ENCODE measurements around the gene FARP1. TPM values are rescaled to one million over a fixed set of nuclear protein-coding genes. Genes with fewer than 3 reads are reported as not detected.

Gene FARP1
- total RNA-seq, 4 donors from 2014 or later = 1.5 to 10.3 (median 6.4) TPM

DNA sequence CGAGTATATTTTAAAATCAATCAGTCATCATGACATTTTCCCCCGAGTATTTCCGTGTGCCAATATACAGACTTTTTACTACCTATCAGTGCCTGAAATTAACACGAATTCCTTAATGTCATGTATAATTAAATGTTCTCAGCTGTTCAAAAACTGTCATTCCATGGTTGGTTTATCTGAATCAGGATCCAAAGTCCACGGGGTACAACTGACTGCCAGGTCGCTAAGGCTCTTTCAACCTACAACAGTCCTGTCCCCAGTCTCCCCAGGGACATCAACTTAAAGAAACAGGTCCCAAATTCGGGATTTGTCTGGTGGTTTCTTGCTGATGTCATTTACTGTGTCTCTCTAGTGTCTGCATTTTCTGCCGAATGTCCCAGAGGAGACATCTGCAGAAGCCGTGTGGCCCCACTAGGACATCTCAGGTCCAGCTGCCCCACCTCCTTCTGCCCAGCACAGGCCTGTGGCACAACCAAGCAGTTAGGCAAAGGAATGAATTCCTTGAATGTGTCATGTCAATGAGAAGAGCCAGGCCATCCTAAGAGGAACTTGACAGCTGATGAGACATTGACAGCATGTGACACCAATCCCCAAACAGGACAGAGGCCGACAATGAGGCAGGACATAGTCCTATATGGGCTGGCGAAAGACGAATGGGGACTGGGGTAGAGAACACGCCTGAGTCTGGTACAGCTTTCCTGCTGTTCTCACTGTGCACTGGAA, 324.5 kb downstream of the FARP1 start:
- H3K36me3 ChIP-seq = peaks cover 14 to 98% (median 31%) of the 10 kb centered on the region in 3 donors
- 70 to 80% methylated on average over 10 to 11 of the region's 13 CpGs for WGBS, 2 donors

DNA sequence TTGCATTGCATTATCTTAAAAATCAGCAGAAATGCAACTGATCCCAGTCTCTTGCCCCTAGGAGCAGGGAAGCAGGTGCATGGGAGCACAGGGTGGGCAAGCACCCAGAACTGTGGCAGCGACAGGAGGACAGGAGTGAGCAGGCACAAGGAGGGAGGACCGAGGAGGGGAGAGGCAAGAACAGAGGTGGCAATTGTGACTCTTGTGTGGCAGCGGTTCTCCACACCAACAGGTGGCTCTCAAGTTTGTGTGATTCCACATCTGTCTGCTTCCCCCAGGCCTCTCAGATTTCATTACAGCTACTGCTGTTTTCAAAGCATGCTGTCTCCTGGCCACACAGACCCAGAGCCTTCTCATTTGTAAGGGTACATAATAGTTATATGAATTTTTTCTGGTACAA, 325.5 kb downstream of the FARP1 start:
- Histone ChIP-seq H3K9me3 (no peaks in the 10 kb centered on the region), H3K4me3 (no peak overlapping the region), H3K36me3 (peaks cover 14 to 98% (median 27%) of the 10 kb centered on the region in 3 donors), H3K4me1 (peaks cover 0 to 26% (median 3%) of the 10 kb centered on the region in 3 donors), H3K27ac (no peak overlapping the region), H3K27me3 (no peaks in the 10 kb centered on the region)
- 70 to 82% methylated on average over 2 to 3 of the region's 3 CpGs for WGBS, 2 donors
- TF ChIP-seq POLR2A (IDR thresholded peaks at IDR 0.05) = no peak
- TF ChIP-seq, protein P1, sequence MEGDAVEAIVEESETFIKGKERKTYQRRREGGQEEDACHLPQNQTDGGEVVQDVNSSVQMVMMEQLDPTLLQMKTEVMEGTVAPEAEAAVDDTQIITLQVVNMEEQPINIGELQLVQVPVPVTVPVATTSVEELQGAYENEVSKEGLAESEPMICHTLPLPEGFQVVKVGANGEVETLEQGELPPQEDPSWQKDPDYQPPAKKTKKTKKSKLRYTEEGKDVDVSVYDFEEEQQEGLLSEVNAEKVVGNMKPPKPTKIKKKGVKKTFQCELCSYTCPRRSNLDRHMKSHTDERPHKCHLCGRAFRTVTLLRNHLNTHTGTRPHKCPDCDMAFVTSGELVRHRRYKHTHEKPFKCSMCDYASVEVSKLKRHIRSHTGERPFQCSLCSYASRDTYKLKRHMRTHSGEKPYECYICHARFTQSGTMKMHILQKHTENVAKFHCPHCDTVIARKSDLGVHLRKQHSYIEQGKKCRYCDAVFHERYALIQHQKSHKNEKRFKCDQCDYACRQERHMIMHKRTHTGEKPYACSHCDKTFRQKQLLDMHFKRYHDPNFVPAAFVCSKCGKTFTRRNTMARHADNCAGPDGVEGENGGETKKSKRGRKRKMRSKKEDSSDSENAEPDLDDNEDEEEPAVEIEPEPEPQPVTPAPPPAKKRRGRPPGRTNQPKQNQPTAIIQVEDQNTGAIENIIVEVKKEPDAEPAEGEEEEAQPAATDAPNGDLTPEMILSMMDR (IDR thresholded peaks at IDR 0.05) = no peak
- DNase-seq = no peak
- intact Hi-C loops (cut with DNase I) = no loop called here

More for the DNA sequence above, 324.5 kb downstream of the FARP1 start:
- intact Hi-C loops (cut with DNase I) = no loop called here
- no peak for TF ChIP-seq POLR2A (IDR thresholded peaks at IDR 0.05)
- TF ChIP-seq, protein P1 (IDR thresholded peaks at IDR 0.05) = no peak
- H3K9me3 ChIP-seq = no peaks in the 10 kb centered on the region
- DNase-seq = no peak
- H3K27me3 ChIP-seq = no peaks in the 10 kb centered on the region
- H3K4me3 ChIP-seq = no peak overlapping the region
- peak overlapping the region in 1 of 4 donors; percentile 6 for H3K27ac ChIP-seq
- H3K4me1 ChIP-seq = peaks cover 0 to 32% (median 3%) of the 10 kb centered on the region in 3 donors

DNA sequence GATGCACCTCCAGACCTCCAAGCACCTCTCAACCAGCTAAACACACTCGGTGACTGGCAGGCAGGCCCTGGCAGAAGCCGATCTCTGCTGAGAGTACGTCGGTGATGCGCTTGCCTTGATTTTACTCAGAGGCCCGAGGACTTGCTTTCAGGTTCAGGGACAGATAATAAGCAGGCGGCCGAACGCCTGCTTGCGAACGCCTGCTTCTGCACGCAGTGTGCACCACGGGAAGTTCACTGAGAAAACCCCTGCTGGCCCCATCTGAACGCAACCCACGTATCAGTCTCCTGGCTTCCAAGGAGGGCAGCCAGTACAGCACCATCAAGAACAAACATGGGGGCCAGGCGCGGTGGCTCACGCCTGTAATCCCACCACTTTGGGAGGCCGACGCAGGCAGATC, 326.0 kb downstream of the FARP1 start:
- H3K27me3 ChIP-seq = no peaks in the 10 kb centered on the region
- no peaks in the 10 kb centered on the region for H3K9me3 ChIP-seq
- peaks cover 14 to 98% (median 27%) of the 10 kb centered on the region in 3 donors for H3K36me3 ChIP-seq
- no peak overlapping the region for H3K4me3 ChIP-seq
- intact Hi-C loops (cut with DNase I) = no loop called here
- 88 to 89% methylated on average over 8 to 9 of the region's 20 CpGs for WGBS, 2 donors
- peaks cover 0 to 28% (median 3%) of the 10 kb centered on the region in 3 donors for H3K4me1 ChIP-seq
- H3K27ac ChIP-seq = no peak overlapping the region
- no peak for DNase-seq
- no peak for TF ChIP-seq POLR2A (IDR thresholded peaks at IDR 0.05)
- TF ChIP-seq, protein P1 (IDR thresholded peaks at IDR 0.05) = no peak

DNA sequence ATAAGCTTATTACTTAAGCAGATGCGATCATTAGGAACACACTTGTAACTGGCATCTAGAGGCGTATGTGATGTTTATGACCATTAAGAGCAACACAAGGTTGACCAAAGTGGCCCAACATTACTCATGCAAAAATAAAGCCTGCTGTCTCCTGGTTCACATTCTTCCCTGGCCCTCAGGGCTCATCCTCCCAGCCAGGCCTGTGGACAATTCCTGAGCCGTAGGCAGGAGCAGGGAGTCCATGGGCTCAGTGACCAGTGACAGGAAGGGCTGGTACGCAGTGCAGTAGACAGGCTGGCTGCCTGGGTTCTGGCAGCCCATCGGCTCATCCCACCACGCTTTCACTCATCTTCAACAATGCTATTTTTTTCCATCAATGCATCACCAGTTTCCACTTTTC, 328.0 kb downstream of the FARP1 start:
- H3K27me3 ChIP-seq = no peaks in the 10 kb centered on the region
- no peak overlapping the region for H3K27ac ChIP-seq
- no peak overlapping the region for H3K4me3 ChIP-seq
- H3K9me3 ChIP-seq = no peaks in the 10 kb centered on the region
- intact Hi-C loops (cut with DNase I) = no loop called here
- 74 to 80% methylated on average over 5 to 6 of the region's 6 CpGs for WGBS, 2 donors
- H3K4me1 ChIP-seq = peaks cover 5 to 36% (median 6%) of the 10 kb centered on the region in 3 donors
- TF ChIP-seq, protein P1 (IDR thresholded peaks at IDR 0.05) = no peak
- TF ChIP-seq POLR2A (IDR thresholded peaks at IDR 0.05) = no peak
- peaks cover 22 to 93% (median 34%) of the 10 kb centered on the region in 3 donors for H3K36me3 ChIP-seq
- DNase-seq = no peak

DNA sequence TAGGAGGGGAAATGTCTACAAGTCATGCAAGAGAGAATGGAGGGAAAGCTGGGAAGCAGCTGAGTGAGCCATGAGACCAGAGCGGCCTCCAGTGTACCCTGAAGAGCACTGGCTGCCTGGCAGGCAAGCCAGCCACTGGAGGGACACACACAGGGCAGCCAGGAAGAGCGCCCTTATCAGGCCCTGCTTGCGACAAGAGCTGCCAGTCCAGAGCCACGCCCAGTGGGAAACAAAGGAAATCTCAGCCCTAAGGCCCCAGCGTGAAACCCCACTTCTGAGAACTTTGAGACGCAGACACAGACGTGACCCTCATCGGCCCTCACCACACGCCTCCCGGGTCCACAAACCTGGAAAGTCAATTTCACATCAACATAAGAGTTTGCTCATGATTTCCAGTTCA, 329.0 kb downstream of the FARP1 start:
- TF ChIP-seq POLR2A (IDR thresholded peaks at IDR 0.05) = no peak
- TF ChIP-seq, protein P1 (IDR thresholded peaks at IDR 0.05) = no peak
- DNase-seq = no peak
- WGBS, 2 donors = 62 to 89% methylated on average over 5 to 8 of the region's 10 CpGs
- Histone ChIP-seq H3K9me3 (no peaks in the 10 kb centered on the region), H3K4me3 (no peak overlapping the region), H3K4me1 (peaks cover 15 to 42% (median 16%) of the 10 kb centered on the region in 3 donors), H3K27ac (no peak overlapping the region), H3K36me3 (peaks cover 22 to 83% (median 34%) of the 10 kb centered on the region in 3 donors), H3K27me3 (no peaks in the 10 kb centered on the region)
- intact Hi-C loops (cut with DNase I) = no loop called here
